Measurements from ENCODE around the gene STOML2. TPM values are rescaled to one million over a fixed set of nuclear protein-coding genes. Genes with fewer than 3 reads are reported as not detected.
A peak's percentile ranks its signal among the peaks of the same experiment; 100 is the strongest.

Gene STOML2
- total RNA-seq, 3 donors from 2014 or later: 89.4 to 115 (median 101) TPM

- DNase-seq (ENCODE audit: low spot score in 2 of 2): no peak
- H3K9me3 ChIP-seq: no peaks in the 10 kb centered on the region
- H3K4me1 ChIP-seq: no peaks in the 10 kb centered on the region
- no peak overlapping the region for H3K4me3 ChIP-seq
- TF ChIP-seq POLR2AphosphoS5 (IDR thresholded peaks at IDR 0.05): no peak
- intact Hi-C loops (cut with DNase I; ENCODE audit: low total_unique reads): no loop called here
- peaks cover 18% of the 10 kb centered on the region for H3K36me3 ChIP-seq
- no peak overlapping the region for H3K27ac ChIP-seq
- no peaks in the 10 kb centered on the region for H3K27me3 ChIP-seq
These were observed 13.5 kb downstream of the STOML2 start for GRCh38 chr9:35089434-35089833.

GRCh38 chr9:35085078-35085477 lies 17.9 kb downstream of the STOML2 start:
- H3K27ac ChIP-seq: no peak overlapping the region
- no peaks in the 10 kb centered on the region for H3K4me1 ChIP-seq
- peaks cover 5% of the 10 kb centered on the region for H3K36me3 ChIP-seq
- no peak for TF ChIP-seq CTCF (IDR thresholded peaks at IDR 0.05)
- no peak for TF ChIP-seq POLR2AphosphoS5 (IDR thresholded peaks at IDR 0.05)
- no peaks in the 10 kb centered on the region for H3K27me3 ChIP-seq
- no peaks in the 10 kb centered on the region for H3K9me3 ChIP-seq
- no peak for DNase-seq (ENCODE audit: low spot score in 2 of 2)
- intact Hi-C loops (cut with DNase I; ENCODE audit: low total_unique reads): no loop called here
- no peak overlapping the region for H3K4me3 ChIP-seq

GRCh38 chr9:35079426-35080341 lies 23.2 kb downstream of the STOML2 start, which contains the start of gene FANCG:
Gene FANCG, minus strand, starts transcription at chr9:35079942. Its CDS starts 418 bp downstream, at chr9:35079524.
- Histone ChIP-seq H3K9me3 (no peaks in the 10 kb centered on the region), H3K36me3 (no peaks in the 10 kb centered on the region), H3K27ac (peak within 1 kb of the TSS; percentile 61 to 74), H3K27me3 (no peaks in the 10 kb centered on the region), H3K4me3 (peak within 1 kb of the TSS; percentile 52 to 82 (median 79)), H3K4me1 (peaks cover 0 to 10% of the 10 kb centered on the region in 2 donors)
- peak; percentile 59 to 79 (median 66) for TF ChIP-seq POLR2AphosphoS5 (IDR thresholded peaks at IDR 0.05)
- TF ChIP-seq POLR2A (IDR thresholded peaks at IDR 0.05): no peak
- TF ChIP-seq CTCF (IDR thresholded peaks at IDR 0.05): no peak
- DNase-seq (ENCODE audit: low spot score in 2 of 2): peak; percentile 82 to 83
- intact Hi-C loops (cut with DNase I; ENCODE audit: low total_unique reads): no loop called here

GRCh38 chr9:35079041-35079425 lies 23.9 kb downstream of the STOML2 start:
- no peaks in the 10 kb centered on the region for H3K27me3 ChIP-seq
- peaks cover 0 to 10% of the 10 kb centered on the region in 2 donors for H3K4me1 ChIP-seq
- no peaks in the 10 kb centered on the region for H3K9me3 ChIP-seq
- intact Hi-C loops (cut with DNase I; ENCODE audit: low total_unique reads): no loop called here
- TF ChIP-seq POLR2AphosphoS5 (IDR thresholded peaks at IDR 0.05) (no peak), CTCF (IDR thresholded peaks at IDR 0.05) (no peak), POLR2A (IDR thresholded peaks at IDR 0.05) (no peak)
- no peak for DNase-seq (ENCODE audit: low spot score in 2 of 2)
- no peaks in the 10 kb centered on the region for H3K36me3 ChIP-seq
- H3K4me3 ChIP-seq: peak overlapping the region; percentile 52 to 82 (median 79)
- H3K27ac ChIP-seq: peak overlapping the region; percentile 61 to 74

- H3K4me1 ChIP-seq: peaks cover 0 to 10% of the 10 kb centered on the region in 2 donors
- no peak overlapping the region for H3K27ac ChIP-seq
- no peak for DNase-seq (ENCODE audit: low spot score in 2 of 2)
- H3K36me3 ChIP-seq: no peaks in the 10 kb centered on the region
- no peaks in the 10 kb centered on the region for H3K9me3 ChIP-seq
- H3K27me3 ChIP-seq: no peaks in the 10 kb centered on the region
- intact Hi-C loops (cut with DNase I; ENCODE audit: low total_unique reads): no loop called here
- TF ChIP-seq CTCF (IDR thresholded peaks at IDR 0.05): no peak
- TF ChIP-seq POLR2AphosphoS5 (IDR thresholded peaks at IDR 0.05): no peak
- no peak for TF ChIP-seq POLR2A (IDR thresholded peaks at IDR 0.05)
- H3K4me3 ChIP-seq: no peak overlapping the region
These were observed 24.9 kb downstream of the STOML2 start for GRCh38 chr9:35078066-35078465.
